LoVo (cell line): ENCODE measurements around the gene JADE2.

Experiments
- DNase-seq: peaks from one replicate; pipeline ENCODE4 v3.0.0-alpha.2; 2016; ENCODE audit warnings: low spot score

JADE2 gene

DNA sequence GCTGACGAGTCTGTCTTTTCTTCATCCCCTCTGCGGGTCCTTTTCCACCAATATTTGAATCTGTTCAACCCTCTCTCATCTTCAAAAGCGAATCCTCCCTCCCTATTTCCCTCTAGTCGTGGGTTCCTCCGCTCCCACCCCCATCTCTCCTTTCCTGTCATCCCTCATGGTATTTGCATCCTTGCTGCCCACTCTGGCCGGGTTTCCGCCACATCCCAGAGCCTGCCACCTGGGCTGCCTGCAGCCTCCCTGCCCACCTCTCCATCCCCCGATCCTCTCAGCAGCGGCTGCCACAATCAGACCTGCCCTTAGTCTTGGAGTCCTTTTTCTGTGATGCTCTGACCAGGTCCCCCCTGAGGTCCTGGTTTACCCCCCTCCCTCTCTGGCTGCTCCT lies 44.9 kb downstream of the JADE2 start:
- no peak for DNase-seq

DNA sequence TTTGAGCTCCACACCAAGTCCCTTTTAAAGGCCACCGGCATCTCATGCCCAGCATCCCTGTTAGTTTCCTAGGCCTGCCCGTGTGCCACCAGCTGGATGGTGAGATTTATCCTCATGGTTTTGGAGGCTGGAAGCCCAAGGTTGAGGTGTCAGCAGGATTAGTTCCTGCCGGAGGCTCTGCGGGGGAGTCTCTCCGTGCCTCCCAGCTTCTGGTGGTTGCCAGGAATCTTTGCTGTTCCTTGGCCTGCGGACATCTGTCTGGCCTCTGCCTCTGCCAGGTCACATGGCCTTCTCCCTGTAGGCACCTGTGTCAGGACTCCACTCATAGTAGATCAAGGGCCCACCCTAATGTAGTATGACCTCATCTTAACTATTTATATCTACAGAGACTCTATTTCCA lies 45.4 kb downstream of the JADE2 start:
- no peak for DNase-seq

DNA sequence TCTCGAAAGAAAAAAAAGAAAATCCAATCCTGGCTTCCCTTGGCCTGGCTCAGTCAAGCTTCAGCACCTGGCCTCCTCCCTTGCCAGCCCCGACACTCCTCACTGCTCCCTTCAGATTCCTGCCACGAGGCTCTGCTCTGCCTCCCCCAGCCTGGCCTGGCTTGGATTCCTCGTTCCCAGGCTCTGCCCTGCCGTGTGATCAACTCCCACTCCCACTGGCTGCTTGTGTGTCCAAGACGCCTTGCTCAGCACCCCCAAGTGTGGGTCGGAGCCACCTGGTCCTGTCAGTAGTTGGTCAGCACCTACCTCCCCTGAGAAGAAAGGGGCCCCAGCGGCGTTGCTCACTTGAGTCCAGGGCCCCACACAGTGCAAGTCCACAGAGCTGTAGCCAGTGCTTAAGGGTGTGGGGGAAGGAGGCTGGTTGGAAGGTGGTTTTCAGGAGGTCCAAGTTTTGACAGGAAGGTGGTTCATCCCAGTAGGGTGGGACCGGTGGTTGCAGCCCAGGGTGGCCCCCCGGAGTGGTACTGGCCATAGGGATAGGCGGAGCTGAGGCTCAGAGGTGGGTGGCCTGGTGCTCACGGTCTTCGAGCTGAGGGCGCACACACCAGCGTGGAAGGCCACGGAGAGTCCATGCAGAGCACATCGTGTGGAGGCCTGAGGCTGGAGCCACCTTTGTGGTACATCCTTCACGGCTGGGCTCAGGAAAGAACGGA lies 46.4 kb downstream of the JADE2 start:
- no peak for DNase-seq

DNA sequence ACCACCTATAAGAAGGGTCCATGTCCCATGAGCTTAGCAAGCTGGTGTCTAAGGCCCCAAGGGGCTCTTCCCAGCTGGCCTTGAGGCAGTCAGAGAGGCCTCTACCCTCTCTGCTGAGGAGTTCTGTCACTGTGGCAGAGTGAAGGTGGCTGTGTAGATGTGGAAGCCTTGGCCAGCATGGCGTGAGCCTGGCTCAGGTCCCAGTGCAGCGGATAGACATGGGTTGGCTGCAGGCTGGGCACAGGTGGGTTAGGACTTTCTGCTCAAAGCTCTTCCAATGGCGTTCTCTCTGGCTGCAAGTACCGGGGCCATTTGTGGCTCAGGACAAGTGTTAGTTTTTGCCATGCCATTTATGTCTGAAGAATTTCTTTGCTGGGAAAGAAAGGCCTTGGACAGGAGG lies 47.3 kb downstream of the JADE2 start:
- DNase-seq: no peak

DNA sequence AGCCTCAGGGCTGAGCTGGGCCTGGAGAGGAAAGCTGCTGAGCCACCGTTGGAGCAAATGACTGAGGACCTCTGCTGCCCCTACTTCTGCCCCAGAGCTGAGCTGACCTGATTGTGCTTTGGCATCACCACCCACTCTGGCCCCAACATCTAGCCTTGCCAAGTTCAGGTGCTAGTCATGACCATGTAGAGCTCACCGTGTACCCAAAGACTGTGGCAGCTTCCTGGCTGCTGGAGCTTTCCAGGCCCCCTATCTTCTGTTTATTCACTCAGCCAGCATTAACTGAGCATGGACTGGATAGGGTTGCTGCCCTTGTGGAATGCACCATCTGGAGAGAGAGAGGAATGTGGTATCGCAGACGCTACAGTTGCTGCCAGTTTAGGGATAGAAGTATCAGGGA lies 49.1 kb downstream of the JADE2 start:
- DNase-seq: no peak

DNA sequence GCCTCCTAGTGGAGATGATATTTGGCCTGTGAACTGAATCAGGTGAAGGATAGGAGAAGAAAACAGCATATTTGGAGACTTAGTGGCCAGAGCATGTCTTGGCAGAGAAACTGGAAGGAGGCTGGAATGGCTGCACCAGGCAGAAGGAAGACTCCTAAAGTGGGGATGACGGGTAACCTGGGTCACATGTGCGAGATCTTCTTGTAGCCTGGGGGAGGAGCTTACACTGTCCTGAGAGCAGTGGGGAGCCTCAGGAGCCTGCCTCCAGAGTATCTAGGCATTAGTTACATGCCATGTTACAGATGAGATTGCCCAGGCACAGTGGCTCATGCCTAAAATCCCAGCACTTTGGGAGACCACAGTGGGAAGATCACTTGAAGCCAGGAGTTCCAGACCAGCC lies 49.8 kb downstream of the JADE2 start:
- no peak for DNase-seq

DNA sequence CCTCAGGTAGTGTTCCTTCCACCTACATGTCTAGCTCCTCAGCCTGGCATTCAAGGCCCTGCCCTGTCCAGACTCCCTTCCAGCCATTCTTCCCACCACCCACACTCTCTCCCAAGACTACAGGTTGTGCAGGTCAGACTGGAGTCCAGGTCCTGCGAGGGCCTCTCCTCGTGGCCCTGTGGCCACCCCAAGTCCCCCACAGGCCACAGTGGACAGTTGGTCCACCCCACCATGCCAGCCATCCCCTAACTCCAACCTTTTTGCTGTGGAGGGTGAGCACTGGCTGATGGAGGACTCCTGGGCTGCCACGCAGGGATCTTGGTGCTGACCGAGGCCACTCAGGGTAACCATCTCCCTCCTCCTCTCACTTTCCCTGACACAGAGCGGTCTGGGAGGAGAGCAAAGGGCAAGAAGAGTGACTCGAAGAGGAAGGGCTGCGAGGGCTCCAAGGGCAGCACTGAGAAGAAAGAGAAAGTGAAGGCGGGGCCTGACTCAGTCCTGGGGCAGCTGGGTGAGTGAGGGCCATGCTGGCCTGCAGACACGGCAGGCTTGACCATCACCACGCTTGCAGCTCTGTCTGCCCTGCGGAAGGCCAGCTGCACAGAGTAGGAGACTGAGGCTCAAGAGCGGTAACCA lies 51.0 kb downstream of the JADE2 start:
- no peak for DNase-seq

DNA sequence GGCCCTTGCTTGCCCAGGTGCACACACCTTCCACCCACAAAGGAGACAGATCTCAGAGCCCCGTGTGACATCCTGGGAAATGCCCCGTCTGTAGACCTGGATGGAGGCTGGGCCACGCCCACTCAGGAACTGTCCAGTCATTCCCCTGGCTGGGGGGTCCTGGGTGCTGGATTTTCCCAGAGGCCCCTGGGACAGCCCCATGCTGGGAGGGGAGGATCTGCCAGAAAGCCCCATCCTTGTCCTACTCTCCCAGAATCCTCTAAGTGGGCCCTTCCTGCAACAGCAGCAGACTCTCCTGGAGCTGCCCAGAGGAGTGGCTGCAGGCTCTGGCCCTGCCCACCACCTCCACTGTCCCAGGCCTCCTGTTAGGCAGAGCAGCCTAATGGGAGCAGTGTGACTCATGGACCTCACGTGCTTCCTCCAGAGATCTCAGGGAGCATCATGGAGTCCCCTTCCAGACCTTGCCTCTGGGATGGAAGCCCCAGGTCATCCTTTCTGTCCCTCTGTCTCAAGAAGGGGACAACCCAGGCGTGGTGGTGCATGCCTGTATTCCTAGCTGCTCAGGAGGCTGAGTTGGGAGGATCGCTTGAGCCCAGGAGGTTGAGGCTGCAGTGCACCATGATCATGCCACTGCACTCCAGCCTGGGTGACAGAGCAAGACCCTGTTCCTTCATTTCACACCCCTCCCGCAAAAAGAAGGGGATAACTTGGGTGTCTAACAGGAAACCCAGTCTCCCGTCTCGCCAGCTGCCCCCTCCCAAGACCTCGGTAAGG lies 51.7 kb downstream of the JADE2 start:
- DNase-seq: no peak

DNA sequence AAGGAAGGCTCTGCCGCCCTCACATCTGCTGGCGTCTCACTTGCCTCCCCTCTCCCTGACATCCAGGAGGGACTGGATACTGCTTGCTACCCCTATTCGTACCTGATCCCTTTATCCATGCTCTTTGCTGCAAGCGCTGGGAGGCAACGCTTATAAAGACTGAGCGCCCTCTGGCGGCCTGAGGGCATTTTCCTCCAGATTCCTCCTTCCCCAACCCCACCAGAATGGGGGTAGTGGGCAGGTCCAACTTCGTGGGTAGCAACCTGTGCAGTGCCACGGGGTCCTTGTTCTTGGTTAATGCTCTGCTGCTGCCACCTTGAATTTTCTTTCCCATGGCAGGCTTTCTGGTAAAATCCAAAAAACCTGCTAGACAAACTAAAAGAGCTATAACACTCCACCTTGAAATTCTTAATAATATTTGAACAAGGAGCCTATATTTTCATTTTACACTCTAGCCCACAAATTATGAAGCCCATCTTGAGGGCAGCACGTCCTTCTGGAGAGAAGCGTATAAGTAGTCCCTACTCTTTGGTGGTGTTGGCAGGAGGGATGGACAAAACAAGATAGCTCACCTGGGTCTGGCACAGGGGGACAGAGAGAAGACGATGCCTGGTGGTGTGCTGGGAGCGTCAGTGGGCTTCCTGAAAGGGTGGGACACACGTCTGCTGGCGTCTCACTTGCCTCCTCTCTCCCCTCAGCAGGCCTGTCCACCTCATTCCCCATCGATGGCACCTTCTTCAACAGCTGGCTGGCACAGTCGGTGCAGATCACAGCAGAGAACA lies 52.5 kb downstream of the JADE2 start:
- peak; percentile 68 for DNase-seq

DNA sequence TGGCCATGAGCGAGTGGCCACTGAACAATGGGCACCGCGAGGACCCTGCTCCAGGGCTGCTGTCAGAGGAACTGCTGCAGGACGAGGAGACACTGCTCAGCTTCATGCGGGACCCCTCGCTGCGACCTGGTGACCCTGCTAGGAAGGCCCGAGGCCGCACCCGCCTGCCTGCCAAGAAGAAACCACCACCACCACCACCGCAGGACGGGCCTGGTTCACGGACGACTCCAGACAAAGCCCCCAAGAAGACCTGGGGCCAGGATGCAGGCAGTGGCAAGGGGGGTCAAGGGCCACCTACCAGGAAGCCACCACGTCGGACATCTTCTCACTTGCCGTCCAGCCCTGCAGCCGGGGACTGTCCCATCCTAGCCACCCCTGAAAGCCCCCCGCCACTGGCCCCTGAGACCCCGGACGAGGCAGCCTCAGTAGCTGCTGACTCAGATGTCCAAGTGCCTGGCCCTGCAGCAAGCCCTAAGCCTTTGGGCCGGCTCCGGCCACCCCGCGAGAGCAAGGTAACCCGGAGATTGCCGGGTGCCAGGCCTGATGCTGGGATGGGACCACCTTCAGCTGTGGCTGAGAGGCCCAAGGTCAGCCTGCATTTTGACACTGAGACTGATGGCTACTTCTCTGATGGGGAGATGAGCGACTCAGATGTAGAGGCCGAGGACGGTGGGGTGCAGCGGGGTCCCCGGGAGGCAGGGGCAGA lies 53.3 kb downstream of the JADE2 start:
- no peak for DNase-seq

DNA sequence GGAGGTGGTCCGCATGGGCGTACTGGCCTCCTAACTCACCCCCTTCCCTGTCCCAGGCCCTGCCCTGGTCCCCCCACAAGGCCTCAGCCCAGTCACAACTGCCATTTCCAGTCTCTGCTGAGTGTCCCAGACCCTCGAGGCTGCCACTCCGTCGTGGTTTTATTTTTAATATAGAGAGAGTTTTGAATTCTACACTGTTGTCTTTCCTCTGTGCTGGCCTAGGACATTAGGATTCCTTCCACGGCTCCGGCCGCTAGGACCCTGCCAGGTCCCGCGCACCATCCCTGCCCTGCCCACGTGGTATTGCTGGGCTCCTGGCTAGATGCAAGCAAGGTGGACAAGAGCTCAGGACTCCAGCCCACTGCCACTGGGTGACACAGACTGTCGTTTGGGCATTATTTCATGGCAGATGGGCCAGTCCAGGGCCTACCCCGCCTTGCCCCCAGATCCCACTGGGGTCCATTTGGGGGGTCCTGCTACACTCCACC lies 53.9 kb downstream of the JADE2 start:
- no peak for DNase-seq

DNA sequence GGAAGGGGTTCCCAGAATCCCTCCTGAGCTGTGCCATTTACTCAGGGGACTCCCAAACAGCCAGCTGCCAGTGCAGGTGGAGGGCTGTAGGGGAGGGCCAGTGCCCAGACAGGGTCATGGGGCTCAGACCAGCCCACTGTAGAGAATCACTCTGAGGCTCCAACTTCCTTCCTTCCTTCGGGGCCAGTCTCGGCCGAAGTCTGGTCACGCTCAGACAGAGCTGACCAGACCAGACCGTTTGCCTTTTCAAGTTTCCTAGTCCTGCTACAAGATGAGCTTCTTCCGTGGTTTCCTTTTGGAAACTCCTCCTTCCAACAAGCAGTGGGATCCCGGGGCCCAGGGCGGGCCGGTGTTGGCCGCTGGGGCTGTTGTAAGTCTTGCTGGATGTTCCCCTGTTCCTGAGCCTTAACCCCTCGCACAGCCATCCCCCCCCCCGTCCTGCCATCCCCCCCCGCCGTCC lies 54.6 kb downstream of the JADE2 start:
- no peak for DNase-seq

DNA sequence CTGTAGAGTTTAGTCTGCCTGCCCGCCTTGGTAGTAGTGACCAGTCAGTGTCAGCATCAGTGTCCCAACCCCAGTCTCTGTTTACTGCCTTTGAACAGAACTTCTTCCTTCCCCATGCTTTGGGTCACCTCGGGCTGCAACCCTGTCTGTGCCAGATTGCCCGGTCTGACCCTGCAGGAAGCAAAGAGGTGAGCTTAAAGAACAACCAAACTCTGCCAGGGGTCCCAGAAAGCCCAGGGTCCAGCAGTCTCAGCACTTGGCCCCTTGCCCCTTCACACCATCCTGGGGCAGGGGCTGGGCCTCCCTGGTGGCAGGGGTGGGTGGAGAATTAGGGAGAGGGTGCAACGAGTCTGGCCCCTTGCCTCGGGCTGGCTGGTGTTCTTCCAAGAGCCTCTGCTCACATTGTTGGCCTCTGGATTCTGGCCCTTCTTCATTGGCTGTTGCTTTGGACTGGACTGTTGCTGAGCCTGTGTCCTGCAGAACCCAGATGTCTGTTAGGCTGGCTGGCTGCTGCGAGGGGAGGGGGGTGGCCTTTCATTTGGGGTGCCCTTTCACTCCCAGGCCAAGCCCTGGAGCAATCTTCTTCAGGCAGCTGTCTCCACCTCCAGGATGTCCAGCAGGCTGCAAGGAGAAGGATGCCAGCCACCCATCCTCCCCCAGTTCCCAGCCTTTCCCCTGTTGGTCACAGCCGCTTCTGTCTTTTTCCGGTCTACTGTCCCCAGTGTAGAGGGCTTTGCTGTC lies 55.9 kb downstream of the JADE2 start:
- DNase-seq: no peak

DNA sequence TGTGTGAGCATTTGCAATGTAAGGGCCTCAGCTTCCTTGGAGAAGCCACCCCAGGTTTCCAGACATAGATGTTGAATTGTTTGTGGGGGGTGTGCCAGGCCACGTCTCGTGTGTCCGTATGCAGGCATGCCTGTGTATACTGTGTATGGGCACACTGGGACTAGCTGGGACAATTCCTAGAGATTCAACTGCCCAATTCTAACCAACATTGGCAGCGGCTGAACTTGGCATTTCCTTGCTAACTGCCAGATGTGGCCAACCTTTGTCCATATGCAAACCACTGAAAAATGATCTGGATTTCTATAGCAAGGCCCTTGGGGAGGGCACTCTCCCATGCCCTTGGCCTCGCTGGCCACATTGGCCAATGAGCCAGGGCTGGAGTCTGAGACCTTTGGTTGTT lies 56.8 kb downstream of the JADE2 start:
- no peak for DNase-seq

DNA sequence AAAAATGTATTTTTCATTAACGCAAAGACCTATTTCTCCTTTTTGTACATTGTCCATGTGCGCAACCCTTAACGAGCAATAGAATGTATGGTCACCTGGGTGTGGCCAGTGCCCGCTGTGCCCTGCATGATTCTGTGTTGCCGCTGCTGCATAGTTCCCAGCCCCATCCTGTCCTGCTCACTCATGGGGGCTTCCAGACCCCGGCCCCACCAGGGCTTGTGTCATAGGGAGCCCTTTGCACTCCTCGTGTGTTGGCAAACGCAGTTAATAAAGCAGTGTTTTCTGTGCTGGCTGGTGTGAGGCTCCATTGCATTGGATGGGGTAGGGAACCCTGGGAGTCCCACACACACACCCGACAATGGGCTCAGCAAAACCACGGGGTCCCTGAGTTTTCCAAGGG lies 57.5 kb downstream of the JADE2 start:
- DNase-seq: no peak

DNA sequence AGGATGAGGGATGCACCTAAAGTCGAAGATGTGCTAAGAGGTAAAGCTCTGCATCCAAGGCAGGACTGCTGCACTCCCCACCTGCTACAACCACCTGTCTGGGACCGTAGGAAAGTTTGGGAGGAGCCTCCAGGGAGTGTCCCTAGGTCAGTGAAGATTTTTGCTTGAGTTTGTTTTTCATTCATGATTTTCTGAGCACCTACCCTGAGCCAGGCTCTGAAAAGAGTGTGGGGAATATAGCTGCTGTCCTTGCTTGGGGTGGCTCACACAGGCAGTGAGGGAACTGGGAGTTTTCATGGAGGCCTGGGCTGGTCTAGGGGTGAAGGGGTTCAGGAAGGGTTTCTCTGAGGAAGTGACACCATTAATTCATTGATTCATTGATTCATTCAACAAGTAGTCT lies 58.3 kb downstream of the JADE2 start:
- DNase-seq: no peak

DNA sequence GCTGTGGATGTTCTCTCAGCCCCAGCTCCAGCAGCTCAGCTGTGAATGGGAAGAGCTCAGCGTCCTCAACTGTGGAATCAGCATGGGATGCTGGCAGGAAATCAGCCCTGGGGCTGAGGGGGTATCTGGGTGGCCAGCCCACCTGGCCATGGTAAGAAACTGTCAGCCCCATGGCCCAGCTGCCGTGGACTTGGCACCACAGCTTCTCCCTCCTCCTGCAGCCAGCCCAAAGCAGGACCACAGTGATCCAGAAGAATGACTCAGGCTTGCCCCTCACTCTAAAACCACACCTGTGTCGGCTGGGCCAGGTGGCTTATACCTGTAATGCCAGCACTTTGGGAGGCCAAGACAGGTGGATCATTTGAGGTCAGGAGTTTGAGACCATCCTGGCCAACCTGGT lies 59.2 kb downstream of the JADE2 start:
- no peak for DNase-seq

DNA sequence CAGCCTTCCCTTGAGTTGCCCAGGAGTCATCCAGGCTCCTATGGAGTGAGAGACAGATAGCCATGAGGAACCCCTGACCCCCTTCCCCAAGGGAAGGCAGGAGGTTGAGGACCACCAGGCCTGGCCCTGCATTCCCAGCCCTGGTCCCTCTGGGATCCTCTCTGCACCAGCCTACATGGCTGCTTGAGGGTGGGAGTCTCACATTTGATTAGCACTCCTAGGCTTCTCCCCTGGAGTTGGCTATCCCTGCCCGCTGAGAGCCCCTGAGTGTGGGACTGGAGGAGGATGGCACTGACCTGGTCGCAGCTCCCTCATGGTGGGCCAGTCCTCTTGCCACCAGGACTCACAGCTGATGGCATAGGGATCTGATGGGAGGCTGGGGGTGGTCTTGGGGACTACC lies 60.5 kb downstream of the JADE2 start:
- no peak for DNase-seq

DNA sequence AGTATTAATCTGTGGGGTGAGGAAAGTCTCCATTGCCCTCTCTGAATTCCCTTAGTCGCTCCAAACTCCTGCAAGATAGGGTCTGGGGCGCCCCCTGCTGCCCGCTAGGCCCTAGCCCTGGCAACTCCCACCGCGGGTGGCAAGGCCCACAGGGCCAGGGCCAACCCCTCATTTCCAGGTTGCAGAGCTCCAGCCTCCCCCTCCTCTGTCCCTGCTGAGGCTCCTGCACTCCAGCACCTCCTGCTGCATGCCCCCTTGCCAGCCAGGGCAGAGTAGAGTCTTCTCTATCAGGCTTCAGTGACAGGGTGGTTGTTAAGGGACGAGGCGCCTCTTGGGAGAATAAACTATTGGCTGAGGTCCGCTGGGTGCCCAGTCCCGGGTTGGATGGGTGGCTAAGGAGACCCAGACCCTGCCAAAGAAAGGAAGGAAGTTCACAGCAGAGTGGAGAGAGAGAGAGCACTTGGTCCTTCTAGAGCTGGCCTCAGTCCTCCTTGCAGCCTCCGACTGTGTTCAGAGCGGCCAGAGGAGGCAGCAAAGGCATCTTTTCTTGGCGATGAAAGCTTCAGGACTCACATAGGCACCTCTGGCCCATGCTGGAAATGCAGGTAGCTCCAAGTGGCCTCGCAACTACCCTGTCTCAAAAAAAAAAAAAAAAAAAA lies 61.5 kb downstream of the JADE2 start:
- DNase-seq: peak; percentile 69

DNA sequence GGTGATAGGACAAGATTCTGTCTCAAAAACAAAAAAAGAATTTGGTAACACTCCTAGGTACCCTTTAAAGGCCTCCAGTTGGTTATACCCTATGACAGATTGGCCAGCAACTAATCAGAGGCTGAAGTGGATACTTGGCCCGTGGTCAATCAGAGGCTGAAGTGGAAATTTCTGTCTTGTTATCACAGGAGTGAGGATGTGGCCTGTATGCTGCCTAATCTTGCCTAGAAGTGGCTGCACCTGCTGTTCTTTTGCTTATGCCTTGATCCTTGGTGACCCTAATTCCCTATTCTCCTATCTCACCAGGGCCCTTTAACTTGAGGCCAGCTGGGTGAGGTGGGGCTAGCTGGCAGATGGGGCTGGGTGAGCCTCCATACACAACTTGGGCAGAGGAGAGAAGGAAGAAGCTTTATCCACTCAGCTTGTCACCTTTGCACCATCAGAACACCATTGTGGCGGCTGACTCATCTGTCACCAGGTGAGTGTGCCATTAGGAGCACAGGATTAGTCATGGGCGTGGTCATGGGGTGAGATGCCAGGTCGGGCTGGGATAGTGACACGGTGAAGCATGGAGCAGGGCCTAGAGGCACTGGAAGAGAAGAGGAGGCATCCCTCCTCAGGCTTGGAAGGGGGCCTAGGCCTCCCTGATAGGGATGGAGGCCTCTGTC lies 65.7 kb downstream of the JADE2 start:
- peak; percentile 68 for DNase-seq
